Anterior cingulate cortex (tissue), 58 donors: ENCODE data around the gene TNK1.

Source experiments
- DNase-seq, 58 donors: peaks; one replicate each; lab custom pipeline; 2025; lab: John Stamatoyannopoulos, UW

TNK1 gene

GRCh38 chr17:7407485-7408251 lies 26.8 kb downstream of the TNK1 start, which contains the start of gene NLGN2:
Gene NLGN2, plus strand, starts transcription at chr17:7407845. Its CDS starts 411 bp downstream, at chr17:7408256.
- no peak for DNase-seq

GRCh38 chr17:7408252-7408727 lies 27.4 kb downstream of the TNK1 start:
- DNase-seq, result no peak

- DNase-seq, result no peak
These were observed 28.0 kb downstream of the TNK1 start for GRCh38 chr17:7408863-7409262.

- no peak for DNase-seq
These were observed 28.8 kb downstream of the TNK1 start for GRCh38 chr17:7409716-7410115.

- no peak for DNase-seq
These were observed 29.9 kb downstream of the TNK1 start for GRCh38 chr17:7410634-7411426.

GRCh38 chr17:7411427-7411750 lies 30.5 kb downstream of the TNK1 start:
- DNase-seq, result no peak

GRCh38 chr17:7413346-7413985 lies 32.6 kb downstream of the TNK1 start:
- no peak for DNase-seq

- DNase-seq, result no peak
These were observed 33.9 kb downstream of the TNK1 start for GRCh38 chr17:7414837-7415236.

GRCh38 chr17:7415784-7416183 lies 34.9 kb downstream of the TNK1 start:
- DNase-seq, result no peak

- DNase-seq, result no peak
These were observed 35.4 kb downstream of the TNK1 start for GRCh38 chr17:7416323-7416722.

- no peak for DNase-seq
These were observed 36.3 kb downstream of the TNK1 start for GRCh38 chr17:7417056-7417655.

- no peak for DNase-seq
These were observed 37.7 kb downstream of the TNK1 start for GRCh38 chr17:7418472-7419152.

GRCh38 chr17:7419819-7420610 lies 39.1 kb downstream of the TNK1 start, which contains the start of gene SPEM1:
Gene SPEM1, plus strand, starts transcription at chr17:7420324. Its CDS starts 61 bp downstream, at chr17:7420385.
- no peak for DNase-seq

- DNase-seq, result no peak
These were observed 40.3 kb downstream of the TNK1 start for GRCh38 chr17:7421186-7421585.

- DNase-seq, result no peak
These were observed 42.8 kb downstream of the TNK1 start for GRCh38 chr17:7423679-7424078.

- no peak for DNase-seq
These were observed 44.4 kb downstream of the TNK1 start, which contains the start of gene SPEM2 for GRCh38 chr17:7425316-7425715. Gene SPEM2, plus strand, starts transcription at chr17:7425616. Its CDS starts 73 bp downstream, at chr17:7425689.

GRCh38 chr17:7425756-7426155 lies 44.9 kb downstream of the TNK1 start:
- no peak for DNase-seq

- no peak for DNase-seq
These were observed 45.4 kb downstream of the TNK1 start for GRCh38 chr17:7426203-7426863.
